Activated T-cell treated with anti-CD3 and anti-CD28 coated beads, Interleukin-2, amount 50 U/mL, for 1 hour (primary cell): ENCODE data around the gene ZNF407.
"Not testable (repeated sequence)": the region's sequence is repeated elsewhere in the genome, so short reads cannot be mapped to it uniquely, and the experiment has no call there.

Experiments
- DNase-seq: peaks from one replicate; pipeline ENCODE4 v3.0.0-alpha.2; 2020

ZNF407 gene

DNA sequence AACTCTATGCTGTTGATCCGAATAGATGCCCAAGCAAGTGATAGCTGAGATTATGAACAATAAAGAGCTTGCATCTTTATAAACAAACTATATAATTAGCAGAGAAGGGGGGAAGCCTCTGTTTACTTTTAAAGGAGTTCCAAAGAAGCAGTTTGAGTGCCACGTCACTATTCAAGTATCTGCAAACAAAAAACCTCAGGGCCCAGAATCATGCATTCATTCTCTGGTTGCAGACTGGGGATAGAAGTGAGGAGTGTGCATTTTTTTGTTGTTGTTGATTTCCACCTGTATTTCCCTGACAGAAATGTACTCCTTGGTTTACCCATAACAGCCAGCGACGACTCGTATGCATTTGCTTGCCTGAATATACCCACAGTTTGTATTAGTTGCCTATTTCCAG, 347.0 kb downstream of the ZNF407 start:
- no peak for DNase-seq

DNA sequence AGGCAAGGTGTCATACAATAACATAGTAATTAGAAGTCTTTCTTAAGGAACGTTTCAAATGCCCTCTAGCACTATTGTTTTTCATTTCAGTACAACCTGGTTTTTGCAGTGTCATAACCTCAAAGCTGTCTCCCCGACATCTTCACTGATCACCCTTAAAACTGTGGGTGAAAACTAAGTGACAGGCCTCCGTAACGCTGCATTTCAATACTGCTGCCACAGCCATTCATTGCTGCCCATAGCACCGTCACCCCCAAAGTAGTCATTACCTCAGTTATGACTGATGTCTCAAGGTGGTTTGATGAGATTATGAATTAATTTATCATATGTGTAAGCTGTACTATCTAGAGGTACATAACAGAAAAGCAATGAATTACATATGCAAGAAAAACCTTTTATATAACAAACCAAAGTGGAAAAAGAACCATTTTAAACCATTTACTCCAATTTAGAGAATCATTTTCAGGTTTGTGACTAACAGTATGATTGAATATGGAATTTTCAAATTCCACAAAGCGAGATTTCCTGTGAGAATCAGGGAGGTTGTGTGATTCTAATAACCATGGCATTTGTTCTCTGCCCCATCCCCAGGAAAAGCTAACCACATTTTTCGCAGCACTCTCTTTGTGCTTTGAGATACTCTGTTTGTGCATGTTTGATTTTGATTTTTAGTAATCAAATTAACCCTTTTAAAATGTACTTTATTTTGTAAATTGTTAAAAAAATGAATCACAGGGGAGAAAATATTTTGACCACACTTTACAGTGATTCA, 348.3 kb downstream of the ZNF407 start:
- no peak for DNase-seq

GRCh38 chr18:74946646-74947375, 349.1 kb downstream of the ZNF407 start:
- DNase-seq: no peak

GRCh38 chr18:74947417-74947816, 349.7 kb downstream of the ZNF407 start:
- DNase-seq: no peak

DNA sequence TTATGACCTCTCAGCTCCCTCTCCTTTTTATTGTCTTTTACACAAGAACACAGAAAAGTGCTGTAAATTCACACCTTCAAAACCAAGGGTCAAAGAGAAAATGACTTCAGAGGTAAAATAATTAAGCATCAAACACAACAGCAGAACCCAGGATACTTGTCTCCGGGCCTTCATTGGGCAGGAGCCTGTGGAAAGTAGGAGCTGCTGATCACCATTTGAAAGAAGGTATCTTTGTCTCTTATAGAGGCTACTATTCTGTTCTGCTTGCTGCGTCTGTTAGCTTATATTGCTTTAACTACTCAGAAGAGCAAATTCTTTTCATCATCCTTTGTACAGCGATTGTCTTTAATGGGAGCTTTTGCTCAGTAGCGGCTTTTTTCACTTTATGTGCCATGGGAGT, 350.2 kb downstream of the ZNF407 start:
- no peak for DNase-seq

- no peak for DNase-seq
Measured at GRCh38 chr18:74949611-74950010, 351.9 kb downstream of the ZNF407 start.

GRCh38 chr18:74950479-74950878, 352.8 kb downstream of the ZNF407 start:
- DNase-seq: no peak

GRCh38 chr18:74951165-74951760, 353.6 kb downstream of the ZNF407 start:
- DNase-seq: no peak

DNA sequence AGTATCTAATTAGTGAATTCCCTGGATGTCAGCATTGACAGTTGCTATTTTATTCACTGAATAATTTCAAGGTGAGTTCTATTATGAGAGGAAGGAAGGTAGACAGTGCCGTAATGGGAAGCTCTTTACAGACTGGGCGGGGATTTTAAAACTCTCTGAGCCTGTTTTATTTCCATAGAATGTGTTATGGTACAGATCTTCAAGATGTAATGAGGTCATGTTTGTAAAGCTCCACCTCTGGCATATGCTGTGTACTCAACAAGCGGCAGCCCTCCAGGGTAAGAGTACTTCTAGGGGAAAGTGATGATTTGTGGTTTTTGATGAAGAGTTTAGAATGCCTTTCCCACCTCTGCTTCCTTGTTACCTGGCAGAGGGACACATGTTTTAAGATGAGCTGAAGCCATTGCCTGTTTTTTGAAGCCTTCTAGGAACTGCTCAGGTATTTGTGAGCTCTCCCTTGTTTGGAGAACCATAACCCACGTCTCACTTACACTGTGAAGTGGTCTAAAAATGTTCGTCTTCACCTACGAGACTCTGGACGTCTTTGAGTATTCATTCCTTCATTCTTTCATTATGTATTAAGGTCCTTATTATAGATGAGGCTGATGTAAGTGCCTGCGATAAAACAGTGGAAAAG, 360.0 kb downstream of the ZNF407 start:
- no peak for DNase-seq

GRCh38 chr18:74959216-74959615, 361.5 kb downstream of the ZNF407 start:
- no peak for DNase-seq

GRCh38 chr18:74961596-74961995, 363.9 kb downstream of the ZNF407 start:
- no peak for DNase-seq

- no peak for DNase-seq
Measured at GRCh38 chr18:74963820-74964446, 366.3 kb downstream of the ZNF407 start.

- DNase-seq: no peak
Measured at GRCh38 chr18:74965682-74966081, 368.0 kb downstream of the ZNF407 start.

DNA sequence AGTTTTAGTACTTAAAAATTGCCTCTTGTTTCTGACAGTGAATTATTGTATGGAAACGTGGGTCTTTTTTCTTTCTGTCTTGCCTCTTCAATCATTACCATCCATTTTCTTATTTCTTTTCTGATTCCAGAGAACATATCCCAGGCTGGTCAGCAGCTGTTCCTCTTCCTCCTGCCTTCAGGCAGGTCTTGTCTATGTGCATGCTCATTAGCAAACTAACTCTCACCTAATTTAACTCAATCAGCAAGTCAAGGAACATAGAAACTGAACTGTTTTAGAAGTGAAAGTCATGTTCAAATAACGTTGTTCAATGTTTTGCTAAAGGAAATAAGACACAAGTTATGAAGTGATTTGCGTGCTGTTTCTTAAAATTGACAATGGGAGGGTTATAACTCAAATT, 369.8 kb downstream of the ZNF407 start:
- DNase-seq: no peak

- DNase-seq: no peak
Measured at GRCh38 chr18:74967979-74968378, 370.3 kb downstream of the ZNF407 start.

DNA sequence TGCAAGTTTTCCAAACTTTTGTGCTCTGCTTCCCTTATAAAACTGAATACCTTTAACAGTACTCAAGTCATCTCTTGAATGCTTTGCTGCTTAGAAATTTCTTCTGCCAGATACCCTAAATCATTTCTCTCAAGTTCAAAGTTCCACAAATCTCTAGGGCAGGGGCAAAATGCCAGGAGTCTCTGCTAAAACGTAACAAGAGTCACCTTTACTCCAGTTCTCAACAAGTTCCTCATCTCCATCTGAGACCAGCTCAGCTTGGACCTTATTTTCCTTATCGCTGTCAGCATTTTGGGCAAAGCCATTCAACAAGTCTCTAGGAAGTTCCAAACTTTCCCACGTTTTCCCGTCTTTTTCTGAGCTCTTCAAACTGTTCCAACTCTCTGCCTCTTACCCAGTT, 373.7 kb downstream of the ZNF407 start:
- DNase-seq: not testable (repeated sequence)

DNA sequence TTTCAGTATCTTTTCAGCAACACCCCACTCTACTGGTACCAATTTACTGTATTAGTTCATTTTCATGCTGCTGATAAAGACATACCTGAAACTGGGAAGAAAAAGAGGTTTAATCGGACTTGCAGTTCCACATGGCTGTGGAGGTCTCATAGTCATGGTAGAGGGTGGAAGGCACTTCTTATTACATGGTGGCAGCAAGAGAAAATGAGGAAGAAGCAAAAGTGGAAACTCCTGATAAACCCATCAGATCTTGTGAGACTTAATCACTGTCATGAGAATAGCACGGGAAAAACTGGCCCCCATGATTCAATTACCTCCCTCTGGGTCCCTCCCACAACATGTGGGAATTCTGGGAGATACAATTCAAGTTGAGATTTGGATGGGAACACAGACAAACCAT, 374.1 kb downstream of the ZNF407 start:
- not testable (repeated sequence) for DNase-seq

DNA sequence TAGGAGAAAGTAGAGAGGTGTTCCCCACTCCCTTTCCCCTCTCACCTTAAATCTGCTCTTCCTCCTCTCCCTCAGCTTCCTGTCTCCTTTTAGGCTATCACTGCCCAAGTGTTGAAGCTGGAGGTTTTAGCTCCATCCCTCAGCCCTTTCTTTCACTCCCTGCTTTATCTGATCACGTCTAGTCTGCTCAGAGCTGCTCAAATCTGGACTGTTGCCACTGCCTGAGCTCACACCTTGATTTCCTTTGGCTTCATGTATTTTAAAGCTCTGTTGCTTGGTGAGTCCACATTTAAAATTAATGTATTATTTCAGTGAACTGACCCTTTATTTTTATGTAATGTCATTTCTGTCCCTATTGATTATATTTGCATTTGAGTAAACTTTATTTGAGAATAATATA, 374.7 kb downstream of the ZNF407 start:
- no peak for DNase-seq

GRCh38 chr18:74975001-74975400, 377.3 kb downstream of the ZNF407 start:
- DNase-seq: no peak

DNA sequence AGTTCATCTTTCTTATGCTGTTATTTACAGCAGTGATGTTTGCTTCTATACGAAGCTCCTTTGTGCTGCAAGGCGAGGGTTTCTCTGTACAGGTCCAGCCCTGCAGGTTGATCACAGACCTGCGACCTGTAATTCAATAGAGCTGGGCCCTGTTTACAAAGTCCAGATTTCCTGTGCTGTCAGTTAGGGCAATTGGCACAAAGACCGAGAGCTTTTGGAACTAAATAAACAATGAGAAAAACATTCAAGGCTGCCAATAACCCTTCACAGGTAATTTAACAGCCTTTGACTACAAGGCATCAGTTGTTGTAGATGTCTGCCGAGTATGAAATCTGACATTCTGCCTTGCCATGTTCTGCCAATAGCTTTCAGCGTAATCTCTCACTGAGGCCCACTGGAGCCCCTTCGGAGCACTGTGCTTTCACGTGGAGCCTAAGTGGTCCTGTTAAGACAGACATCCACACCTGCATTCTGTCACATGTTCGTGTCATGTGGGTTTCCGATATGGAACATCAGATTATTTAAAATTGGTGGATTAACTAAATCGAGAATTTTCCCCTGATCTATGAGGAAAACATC, 378.8 kb downstream of the ZNF407 start:
- no peak for DNase-seq

GRCh38 chr18:74977041-74977440, 379.4 kb downstream of the ZNF407 start:
- DNase-seq: no peak

- DNase-seq: no peak
Measured at GRCh38 chr18:74980669-74981068, 383.0 kb downstream of the ZNF407 start.

DNA sequence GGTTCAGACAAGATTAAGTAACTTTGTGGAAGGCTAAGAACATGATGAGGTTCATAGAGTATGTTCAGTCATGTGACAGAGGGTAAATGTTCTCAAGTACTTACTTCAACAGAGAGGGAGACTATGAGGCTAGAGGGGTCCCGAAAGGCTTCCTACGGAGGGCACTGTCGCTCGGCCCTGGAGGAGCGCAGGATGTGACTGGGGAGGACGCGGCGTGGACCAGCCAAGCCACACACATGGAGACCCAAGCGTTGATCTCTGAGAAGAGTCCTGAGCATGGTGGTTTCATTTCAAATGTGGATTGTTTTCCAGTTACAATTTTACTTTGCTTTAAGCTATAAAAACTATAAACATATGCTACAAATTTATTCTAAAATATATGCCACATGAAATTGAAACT, 383.8 kb downstream of the ZNF407 start:
- no peak for DNase-seq
